ENCODE data around the gene GAK.
A peak's percentile ranks its signal among the peaks of the same experiment; 100 is the strongest.

The GAK gene

GRCh38 chr4:951186-951585 is 19.1 kb upstream of the GAK start:
- H3K4me3 ChIP-seq (ENCODE audit: low read depth, low read length) = no peak overlapping the region
- TF ChIP-seq, protein P1, sequence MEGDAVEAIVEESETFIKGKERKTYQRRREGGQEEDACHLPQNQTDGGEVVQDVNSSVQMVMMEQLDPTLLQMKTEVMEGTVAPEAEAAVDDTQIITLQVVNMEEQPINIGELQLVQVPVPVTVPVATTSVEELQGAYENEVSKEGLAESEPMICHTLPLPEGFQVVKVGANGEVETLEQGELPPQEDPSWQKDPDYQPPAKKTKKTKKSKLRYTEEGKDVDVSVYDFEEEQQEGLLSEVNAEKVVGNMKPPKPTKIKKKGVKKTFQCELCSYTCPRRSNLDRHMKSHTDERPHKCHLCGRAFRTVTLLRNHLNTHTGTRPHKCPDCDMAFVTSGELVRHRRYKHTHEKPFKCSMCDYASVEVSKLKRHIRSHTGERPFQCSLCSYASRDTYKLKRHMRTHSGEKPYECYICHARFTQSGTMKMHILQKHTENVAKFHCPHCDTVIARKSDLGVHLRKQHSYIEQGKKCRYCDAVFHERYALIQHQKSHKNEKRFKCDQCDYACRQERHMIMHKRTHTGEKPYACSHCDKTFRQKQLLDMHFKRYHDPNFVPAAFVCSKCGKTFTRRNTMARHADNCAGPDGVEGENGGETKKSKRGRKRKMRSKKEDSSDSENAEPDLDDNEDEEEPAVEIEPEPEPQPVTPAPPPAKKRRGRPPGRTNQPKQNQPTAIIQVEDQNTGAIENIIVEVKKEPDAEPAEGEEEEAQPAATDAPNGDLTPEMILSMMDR (conservative IDR thresholded peaks at IDR 0.05; ENCODE audit: low read depth, low read length) = no peak
- no peak for DNase-seq (ENCODE audit: low read depth)

DNA sequence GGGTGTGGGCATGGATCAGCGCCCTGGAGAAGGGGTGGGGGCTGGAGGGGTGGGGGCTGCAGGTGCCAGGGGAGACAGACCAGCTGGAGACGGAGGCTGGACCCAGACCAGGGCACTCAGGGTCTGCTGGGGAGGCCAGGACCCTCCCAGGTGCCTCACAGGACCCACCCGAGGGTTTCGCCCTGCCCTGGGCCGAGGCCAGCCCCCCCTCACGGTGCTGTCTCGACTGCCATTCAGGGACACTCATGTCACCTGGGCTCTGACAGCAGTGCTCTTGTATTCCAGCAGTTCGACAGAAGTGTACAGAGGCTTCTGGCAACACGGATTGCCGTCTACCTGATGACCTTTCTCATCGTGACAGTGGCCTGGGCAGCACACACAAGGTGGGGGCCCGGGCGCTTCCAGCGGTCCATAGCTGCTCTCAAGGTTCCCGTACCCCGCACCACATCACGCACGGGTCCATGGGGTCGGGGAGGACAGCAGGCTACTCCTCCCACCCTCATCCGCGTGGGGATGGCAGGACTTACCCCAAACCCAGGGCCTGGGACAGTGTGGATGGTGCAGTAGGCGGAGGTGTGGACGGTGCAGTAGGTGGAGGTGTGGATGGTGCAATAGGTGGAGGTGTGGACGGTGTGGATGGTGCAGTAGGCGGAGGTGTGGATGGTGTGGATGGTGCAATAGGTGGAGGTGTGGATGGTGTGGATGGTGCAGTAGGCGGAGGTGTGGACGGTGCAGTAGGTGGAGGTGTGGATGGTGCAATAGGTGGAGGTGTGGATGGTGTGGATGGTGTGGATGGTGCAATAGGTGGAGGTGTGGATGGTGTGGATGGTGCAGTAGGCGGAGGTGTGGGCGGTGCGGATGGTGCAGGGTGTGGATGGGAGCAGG is 18.3 kb upstream of the GAK start:
- TF ChIP-seq, protein P1 (conservative IDR thresholded peaks at IDR 0.05; ENCODE audit: low read depth, low read length) = no peak
- H3K4me3 ChIP-seq (ENCODE audit: low read depth, low read length) = no peak overlapping the region
- DNase-seq (ENCODE audit: low read depth) = no peak

DNA sequence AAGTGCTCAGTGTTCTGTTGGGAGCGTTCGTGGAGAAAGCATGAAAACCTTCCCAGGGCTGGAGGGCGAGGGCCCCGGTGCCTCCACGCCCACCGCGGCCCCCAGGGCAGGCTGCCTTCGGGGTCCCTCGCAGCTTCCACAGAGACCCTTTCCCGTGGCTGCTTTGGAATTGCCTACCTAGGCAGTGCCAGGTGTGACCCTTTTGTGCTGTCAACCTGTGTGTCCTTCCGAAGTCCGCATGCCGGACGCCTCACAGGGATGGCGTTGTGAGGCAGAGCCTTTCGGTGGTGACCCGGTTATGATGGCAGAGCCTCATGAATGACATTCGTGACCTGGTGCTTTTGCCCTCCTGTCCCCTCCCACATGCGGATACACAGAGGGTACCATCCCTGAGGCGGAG is 17.5 kb upstream of the GAK start:
- TF ChIP-seq, protein P1 (conservative IDR thresholded peaks at IDR 0.05; ENCODE audit: low read depth, low read length) = no peak
- no peak overlapping the region for H3K4me3 ChIP-seq (ENCODE audit: low read depth, low read length)
- no peak for DNase-seq (ENCODE audit: low read depth)

DNA sequence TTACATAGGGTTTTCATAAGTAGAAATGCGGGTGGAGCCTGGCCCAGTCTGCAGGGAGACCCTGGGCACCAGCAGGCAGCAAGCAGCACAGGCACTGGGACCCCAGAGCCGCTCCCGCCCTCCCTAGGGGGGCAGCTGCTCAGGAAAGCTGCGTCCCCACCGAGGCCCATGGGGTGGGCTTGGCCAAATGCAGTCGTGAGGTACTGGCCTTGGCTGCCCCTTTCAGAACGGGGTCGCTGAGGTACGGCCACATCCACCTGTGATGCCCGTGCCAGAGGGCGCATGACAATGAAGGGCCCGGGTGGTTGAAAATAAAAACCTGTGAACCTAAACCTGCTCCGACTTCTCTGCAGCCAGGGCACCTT is 16.8 kb upstream of the GAK start:
- H3K4me3 ChIP-seq (ENCODE audit: low read depth, low read length) = no peak overlapping the region
- TF ChIP-seq, protein P1 (conservative IDR thresholded peaks at IDR 0.05; ENCODE audit: low read depth, low read length) = no peak
- DNase-seq (ENCODE audit: low read depth) = no peak

GRCh38 chr4:948101-948935 is 16.2 kb upstream of the GAK start:
- no peak overlapping the region for H3K4me3 ChIP-seq (ENCODE audit: low read depth, low read length)
- peak; percentile 18 for DNase-seq (ENCODE audit: low read depth)
- TF ChIP-seq, protein P1 (conservative IDR thresholded peaks at IDR 0.05; ENCODE audit: low read depth, low read length) = no peak

- no peak overlapping the region for H3K4me3 ChIP-seq (ENCODE audit: low read depth, low read length)
- TF ChIP-seq, protein P1 (conservative IDR thresholded peaks at IDR 0.05; ENCODE audit: low read depth, low read length) = no peak
- no peak for DNase-seq (ENCODE audit: low read depth)
Measured at GRCh38 chr4:947491-947971, 15.4 kb upstream of the GAK start.

Data from choroid plexus epithelial cell (primary cell).